Effector memory CD8-positive, alpha-beta T cell (primary cell): Measurements from ENCODE around the gene DCDC1.
"Not testable (repeated sequence)": the region's sequence is repeated elsewhere in the genome, so short reads cannot be mapped to it uniquely, and the experiment has no call there.

Experiments used
- ATAC-seq: fragments of 150-1000 bp; cut with Tn5 transposase; replicated peaks from 2 replicates; pipeline ENCODE4 v1.10.0; 2021; ENCODE audit warnings: mild to moderate bottlenecking, moderate library complexity
- DNase-seq, 3 experiments: peaks; one replicate each; pipeline ENCODE4 v3.0.0; 2021
- H3K27ac Mint-ChIP-seq, 2 donors: one replicate each; pipeline ENCODE4 v1.8.0; 2022; ENCODE audit warnings: mild to moderate bottlenecking in 2 of 2, mixed read lengths in 2 of 2, moderate library complexity in 2 of 2
- H3K27me3 Mint-ChIP-seq, 2 donors: one replicate each; pipeline ENCODE4 v1.8.0; 2022; ENCODE audit warnings: mixed read lengths in 2 of 2
- H3K36me3 Mint-ChIP-seq: one replicate; pipeline ENCODE4 v1.8.0; 2022; ENCODE audit warnings: mild to moderate bottlenecking, moderate library complexity, mixed read lengths; ENCODE audit not compliant: insufficient read depth
- H3K4me1 Mint-ChIP-seq, 2 donors: one replicate each; pipeline ENCODE4 v1.8.0; 2022; ENCODE audit warnings: low read depth in 2 of 2, mixed read lengths in 2 of 2
- H3K4me3 Mint-ChIP-seq, 2 donors: one replicate each; pipeline ENCODE4 v1.8.0; 2022; ENCODE audit warnings: mild to moderate bottlenecking in 2 of 2, mixed read lengths in 2 of 2, moderate library complexity in 2 of 2
- H3K9me3 Mint-ChIP-seq, 2 donors: one replicate each; pipeline ENCODE4 v1.8.0; 2022; ENCODE audit warnings: mixed read lengths in 2 of 2

Gene DCDC1

GRCh38 chr11:31301549-31302510 lies 67.7 kb downstream of the DCDC1 start:
- Mint-ChIP-seq H3K27me3 (peaks cover 9 to 10% of the 10 kb centered on the region in 2 donors), H3K27ac (no peak overlapping the region), H3K4me1 (no peaks in the 10 kb centered on the region), H3K4me3 (no peak overlapping the region), H3K9me3 (no peaks in the 10 kb centered on the region), H3K36me3 (no peaks in the 10 kb centered on the region)
- DNase-seq (no peak), ATAC-seq (no peak)

GRCh38 chr11:31295308-31295707 lies 74.2 kb downstream of the DCDC1 start:
- Mint-ChIP-seq H3K27ac (no peak overlapping the region), H3K36me3 (no peaks in the 10 kb centered on the region), H3K9me3 (no peaks in the 10 kb centered on the region), H3K27me3 (peaks cover 25 to 29% of the 10 kb centered on the region in 2 donors), H3K4me1 (no peaks in the 10 kb centered on the region), H3K4me3 (no peak overlapping the region)
- no peak for DNase-seq
- no peak for ATAC-seq

- ATAC-seq, H3K4me1 Mint-ChIP-seq, H3K27ac Mint-ChIP-seq, DNase-seq, H3K4me3 Mint-ChIP-seq, H3K36me3 Mint-ChIP-seq, H3K27me3 Mint-ChIP-seq: not testable (repeated sequence)
- H3K9me3 Mint-ChIP-seq, result peaks cover 11 to 22% of the 10 kb centered on the region in 2 donors
Observed at GRCh38 chr11:31273527-31273926, 96.0 kb downstream of the DCDC1 start.

GRCh38 chr11:31267720-31268119 lies 101.8 kb downstream of the DCDC1 start:
- H3K36me3 Mint-ChIP-seq, result no peaks in the 10 kb centered on the region
- ATAC-seq, result no peak
- no peaks in the 10 kb centered on the region for H3K4me1 Mint-ChIP-seq
- H3K27me3 Mint-ChIP-seq, result no peaks in the 10 kb centered on the region
- H3K27ac Mint-ChIP-seq, result no peak overlapping the region
- H3K4me3 Mint-ChIP-seq, result no peak overlapping the region
- DNase-seq, result no peak
- peaks cover 9 to 13% of the 10 kb centered on the region in 2 donors for H3K9me3 Mint-ChIP-seq

GRCh38 chr11:31264834-31265233 lies 104.7 kb downstream of the DCDC1 start:
- Mint-ChIP-seq H3K27ac (no peak overlapping the region), H3K36me3 (no peaks in the 10 kb centered on the region), H3K27me3 (no peaks in the 10 kb centered on the region), H3K4me3 (no peak overlapping the region), H3K9me3 (no peaks in the 10 kb centered on the region), H3K4me1 (no peaks in the 10 kb centered on the region)
- ATAC-seq (no peak), DNase-seq (no peak)

- Mint-ChIP-seq H3K4me1 (no peaks in the 10 kb centered on the region), H3K9me3 (no peaks in the 10 kb centered on the region), H3K4me3 (no peak overlapping the region), H3K27ac (no peak overlapping the region), H3K36me3 (no peaks in the 10 kb centered on the region), H3K27me3 (no peaks in the 10 kb centered on the region)
- ATAC-seq (no peak), DNase-seq (no peak)
Observed at GRCh38 chr11:31262761-31263160, 106.8 kb downstream of the DCDC1 start.

GRCh38 chr11:31259797-31260196 lies 109.7 kb downstream of the DCDC1 start:
- Mint-ChIP-seq H3K27ac (no peak overlapping the region), H3K9me3 (no peaks in the 10 kb centered on the region), H3K27me3 (peaks cover 0 to 8% of the 10 kb centered on the region in 2 donors), H3K36me3 (no peaks in the 10 kb centered on the region), H3K4me3 (no peak overlapping the region), H3K4me1 (no peaks in the 10 kb centered on the region)
- ATAC-seq (no peak), DNase-seq (no peak)

- ATAC-seq (no peak), DNase-seq (no peak)
- Mint-ChIP-seq H3K27ac (no peak overlapping the region), H3K4me1 (no peaks in the 10 kb centered on the region), H3K4me3 (no peak overlapping the region), H3K9me3 (no peaks in the 10 kb centered on the region), H3K27me3 (peaks cover 8 to 15% of the 10 kb centered on the region in 2 donors), H3K36me3 (no peaks in the 10 kb centered on the region)
Observed at GRCh38 chr11:31254415-31254814, 115.1 kb downstream of the DCDC1 start.

- H3K27me3 Mint-ChIP-seq, result peaks cover 8% of the 10 kb centered on the region in 2 donors
- no peak overlapping the region for H3K4me3 Mint-ChIP-seq
- no peaks in the 10 kb centered on the region for H3K36me3 Mint-ChIP-seq
- H3K9me3 Mint-ChIP-seq, result no peaks in the 10 kb centered on the region
- no peak for ATAC-seq
- H3K4me1 Mint-ChIP-seq, result no peaks in the 10 kb centered on the region
- no peak for DNase-seq
- H3K27ac Mint-ChIP-seq, result no peak overlapping the region
Observed at GRCh38 chr11:31248768-31249167, 120.8 kb downstream of the DCDC1 start.

- ATAC-seq, result no peak
- Mint-ChIP-seq H3K4me1 (no peaks in the 10 kb centered on the region), H3K9me3 (no peaks in the 10 kb centered on the region)
Observed at GRCh38 chr11:31247321-31247720, 122.2 kb downstream of the DCDC1 start.

GRCh38 chr11:31246451-31247165 lies 122.9 kb downstream of the DCDC1 start:
- H3K9me3 Mint-ChIP-seq, result no peaks in the 10 kb centered on the region
- H3K4me1 Mint-ChIP-seq, result no peaks in the 10 kb centered on the region
- no peak overlapping the region for H3K4me3 Mint-ChIP-seq
- H3K27me3 Mint-ChIP-seq, result peaks cover 5 to 8% of the 10 kb centered on the region in 2 donors
- H3K27ac Mint-ChIP-seq, result no peak overlapping the region
- no peaks in the 10 kb centered on the region for H3K36me3 Mint-ChIP-seq
- no peak for ATAC-seq
- no peak for DNase-seq

More at GRCh38 chr11:31247321-31247720, 122.2 kb downstream of the DCDC1 start:
- Mint-ChIP-seq H3K27me3 (peaks cover 8% of the 10 kb centered on the region in 2 donors), H3K36me3 (no peaks in the 10 kb centered on the region), H3K4me3 (no peak overlapping the region), H3K27ac (no peak overlapping the region)
- DNase-seq, result no peak

- no peaks in the 10 kb centered on the region for H3K36me3 Mint-ChIP-seq
- no peaks in the 10 kb centered on the region for H3K4me1 Mint-ChIP-seq
- DNase-seq (no peak), ATAC-seq (no peak)
- no peaks in the 10 kb centered on the region for H3K27me3 Mint-ChIP-seq
- no peak overlapping the region for H3K27ac Mint-ChIP-seq
- no peaks in the 10 kb centered on the region for H3K9me3 Mint-ChIP-seq
- no peak overlapping the region for H3K4me3 Mint-ChIP-seq
Observed at GRCh38 chr11:31243706-31244105, 125.8 kb downstream of the DCDC1 start.

- H3K9me3 Mint-ChIP-seq, result no peaks in the 10 kb centered on the region
- peaks cover 0 to 6% of the 10 kb centered on the region in 2 donors for H3K27me3 Mint-ChIP-seq
- H3K27ac Mint-ChIP-seq, result no peak overlapping the region
- ATAC-seq, result no peak
- H3K4me3 Mint-ChIP-seq, result no peak overlapping the region
- no peaks in the 10 kb centered on the region for H3K4me1 Mint-ChIP-seq
- H3K36me3 Mint-ChIP-seq, result no peaks in the 10 kb centered on the region
- DNase-seq, result no peak
Observed at GRCh38 chr11:31240340-31240904, 129.1 kb downstream of the DCDC1 start.
